Small intestine (tissue), 7 donors: ENCODE data around the gene MARK1. TPM values are rescaled to one million over a fixed set of nuclear protein-coding genes. Genes with fewer than 3 reads are reported as not detected.
"Not testable (repeated sequence)": the region's sequence is repeated elsewhere in the genome, so short reads cannot be mapped to it uniquely, and the experiment has no call there.

Source experiments
- DNase-seq, 2 donors: peaks; one replicate each; pipeline versions ENCODE4 v3.0.0 to v3.0.0-alpha.2; 2013
- FAIRE-seq: peaks from 2 replicates; lab custom pipeline; 2012; peaks lifted over from hg19 to GRCh38; lab: Jason Lieb, UNC
- H3K27ac ChIP-seq, 3 donors: one replicate each; pipeline ENCODE4 v1.5.1; 2013; ENCODE audit warnings: low read length in 2 of 3, mild to moderate bottlenecking in 2 of 3, control low read depth in 1 of 3, inconsistent platforms in 1 of 3, low read depth in 1 of 3, moderate library complexity in 1 of 3
- H3K27me3 ChIP-seq, 3 donors: one replicate each; pipeline ENCODE4 v1.6.1; 2013; ENCODE audit warnings: low read length in 3 of 3, inconsistent platforms in 1 of 3; ENCODE audit not compliant: control insufficient read depth in 3 of 3, insufficient read depth in 3 of 3
- H3K36me3 ChIP-seq, 3 donors: one replicate each; pipeline ENCODE4 v1.6.1; 2013; ENCODE audit warnings: low read length in 3 of 3, inconsistent platforms in 1 of 3, low read depth in 1 of 3, mild to moderate bottlenecking in 1 of 3, moderate library complexity in 1 of 3; ENCODE audit not compliant: control insufficient read depth in 3 of 3, insufficient read depth in 2 of 3
- H3K4me1 ChIP-seq, 3 donors: one replicate each; pipeline ENCODE4 v1.6.1; 2013; ENCODE audit warnings: low read length in 2 of 3, inconsistent platforms in 1 of 3, low read depth in 1 of 3, mild to moderate bottlenecking in 1 of 3, moderate library complexity in 1 of 3; ENCODE audit not compliant: control insufficient read depth in 3 of 3, insufficient read depth in 2 of 3
- H3K4me3 ChIP-seq, 3 donors: one replicate each; pipeline ENCODE4 v1.5.1; 2013; ENCODE audit warnings: low read length in 3 of 3, control low read depth in 1 of 3, inconsistent platforms in 1 of 3, low read depth in 1 of 3, mild to moderate bottlenecking in 1 of 3, moderate library complexity in 1 of 3
- H3K9me3 ChIP-seq, 2 donors: one replicate each; pipeline ENCODE4 v1.6.1; 2013; ENCODE audit warnings: low read depth in 1 of 2, low read length in 1 of 2; ENCODE audit not compliant: control insufficient read depth in 2 of 2, insufficient read depth in 1 of 2
- WGBS, 3 donors: extraction: QIAGEN DNeasy Blood & Tissue Kit; methylation state at CpG; one replicate each; pipeline ENCODE4 v1.1.7; 2013; 5-methylcytosine and 5-hydroxymethylcytosine counted together
- polyA plus RNA-seq, 4 donors: library from polyadenylated mRNA; stranded (reverse) in 3 of 4; unstranded in 1 of 4; fragments of 200-250 nt in 3 of 4; fragments of 120-200 nt in 1 of 4; gene quantifications; one replicate each; pipeline versions ENCODE4 v1.2.1 to v1.2.3, GENCODE V29; 2013
- donor health status: healthy with polysubstance abuse.
- donor health status: control.
- donor health status: control.
- donor health status: Bipolar disorder and iron deficiency.
- donor health status: healthy.

The MARK1 gene
- polyA plus RNA-seq, 4 donors: under 0.01 to 2.1 (median 1.0) TPM

DNA sequence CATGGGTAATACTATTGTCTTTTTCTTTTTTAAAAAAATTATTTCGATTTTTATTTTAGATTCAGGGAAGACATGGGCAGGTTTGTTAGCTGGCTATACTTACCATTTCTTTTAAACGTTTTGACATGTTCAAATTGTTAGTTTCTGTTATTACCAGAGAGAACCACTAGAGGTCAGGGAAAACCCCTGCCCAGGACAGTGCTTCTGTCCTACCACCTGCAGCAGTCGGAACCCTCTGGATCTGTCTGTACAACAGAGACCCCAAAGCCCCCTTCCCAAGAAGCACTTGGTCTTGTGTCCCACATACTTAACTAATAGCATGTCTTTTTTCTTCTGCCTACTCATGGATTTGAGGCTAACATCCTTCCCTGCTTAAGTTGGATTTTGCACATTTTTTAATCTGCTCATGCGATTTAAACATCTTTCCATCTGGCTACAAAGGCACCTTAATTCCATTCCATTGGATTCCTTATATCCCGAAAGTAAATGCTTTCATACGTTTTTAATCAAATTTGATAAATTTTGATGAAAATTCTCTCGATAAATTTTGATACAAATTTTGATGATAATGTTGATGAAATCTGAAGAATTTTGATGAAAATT, 152.2 kb downstream of the MARK1 start:
- H3K36me3 ChIP-seq: no peaks in the 10 kb centered on the region
- no peaks in the 10 kb centered on the region for H3K27me3 ChIP-seq
- WGBS, 3 donors: 20 to 35% (median 27%) methylated on average over 7 of the region's 7 CpGs
- H3K27ac ChIP-seq: no peak overlapping the region
- DNase-seq: peak; percentile 64 to 68
- FAIRE-seq: no peak
- H3K9me3 ChIP-seq: no peaks in the 10 kb centered on the region
- no peak overlapping the region for H3K4me3 ChIP-seq
- H3K4me1 ChIP-seq: peaks cover 0 to 3% (median 3%) of the 10 kb centered on the region in 3 donors

DNA sequence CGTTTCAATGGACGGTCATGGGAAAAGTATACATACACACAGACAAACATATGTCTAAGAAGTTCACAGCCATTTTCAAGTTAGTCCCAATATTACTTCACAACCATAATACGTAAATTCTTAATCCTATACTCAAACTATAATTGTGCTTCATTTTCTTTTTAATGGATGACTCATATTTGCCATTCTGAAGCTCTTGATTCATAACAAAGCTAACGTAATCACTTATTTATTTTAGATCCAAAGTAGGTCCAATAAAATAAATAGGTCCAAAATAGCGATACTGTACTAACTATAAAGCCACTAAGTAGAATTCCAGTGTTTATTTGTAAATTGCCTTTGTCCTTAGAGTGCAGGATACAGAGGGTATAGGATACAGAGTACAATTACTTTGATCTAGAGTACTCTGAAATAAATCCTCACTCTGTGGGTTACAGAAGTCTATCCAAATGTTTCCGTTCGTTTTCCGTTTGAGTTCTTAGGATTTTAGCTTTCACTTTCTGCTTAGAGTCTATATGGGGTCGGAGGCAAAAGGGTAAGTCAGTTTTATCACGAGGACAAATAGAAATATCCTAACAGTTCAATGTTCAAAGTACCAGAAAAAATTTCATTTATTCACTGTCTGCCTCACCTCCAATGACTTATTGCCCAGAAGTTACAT, 153.4 kb downstream of the MARK1 start:
- no peak overlapping the region for H3K4me3 ChIP-seq
- no peaks in the 10 kb centered on the region for H3K27me3 ChIP-seq
- H3K4me1 ChIP-seq: peaks cover 0 to 3% (median 3%) of the 10 kb centered on the region in 3 donors
- H3K27ac ChIP-seq: no peak overlapping the region
- no peaks in the 10 kb centered on the region for H3K9me3 ChIP-seq
- no peaks in the 10 kb centered on the region for H3K36me3 ChIP-seq
- WGBS, 3 donors: 21 to 43% (median 30%) methylated on average over 10 of the region's 10 CpGs
- FAIRE-seq (no peak), DNase-seq (peak; percentile 36 to 67)

DNA sequence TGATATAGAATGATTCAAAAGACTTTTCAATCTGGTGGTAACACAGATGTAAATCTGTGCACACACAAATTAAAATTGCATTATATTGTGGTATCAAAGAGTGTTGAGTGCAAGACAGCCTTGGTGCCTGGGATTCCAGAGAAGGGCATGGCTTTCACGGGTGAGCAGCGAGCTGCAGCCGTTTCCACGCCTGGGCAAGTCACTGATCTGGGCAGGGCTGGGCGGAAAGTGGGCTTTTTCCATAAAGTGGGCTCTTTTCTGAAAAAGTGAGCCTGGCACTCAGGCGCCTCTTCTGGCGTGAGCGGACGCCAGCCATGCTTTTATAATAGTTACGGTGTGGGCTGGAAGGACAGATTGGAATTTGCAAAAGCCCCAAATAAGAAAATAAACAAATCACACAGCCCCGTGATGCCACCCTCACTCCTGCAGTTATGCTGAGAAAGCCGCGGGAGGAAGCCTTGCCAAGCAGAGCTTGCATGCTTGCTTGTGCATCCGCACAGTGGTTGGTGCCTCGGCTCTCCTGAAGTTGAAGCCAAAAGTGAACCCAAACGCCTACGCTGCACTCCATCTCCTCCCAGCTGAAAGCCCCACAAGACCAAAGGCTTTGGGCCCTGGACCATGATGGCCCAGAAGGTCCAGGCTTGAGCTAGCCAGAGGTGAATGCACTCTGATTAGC, 155.1 kb downstream of the MARK1 start:
- DNase-seq (no peak), FAIRE-seq (no peak)
- Histone ChIP-seq H3K36me3 (no peaks in the 10 kb centered on the region), H3K4me3 (no peak overlapping the region), H3K9me3 (no peaks in the 10 kb centered on the region), H3K27ac (no peak overlapping the region), H3K27me3 (no peaks in the 10 kb centered on the region), H3K4me1 (peaks cover 0 to 3% (median 3%) of the 10 kb centered on the region in 3 donors)
- WGBS, 3 donors: 90 to 91% (median 91%) methylated on average over 17 of the region's 17 CpGs

DNA sequence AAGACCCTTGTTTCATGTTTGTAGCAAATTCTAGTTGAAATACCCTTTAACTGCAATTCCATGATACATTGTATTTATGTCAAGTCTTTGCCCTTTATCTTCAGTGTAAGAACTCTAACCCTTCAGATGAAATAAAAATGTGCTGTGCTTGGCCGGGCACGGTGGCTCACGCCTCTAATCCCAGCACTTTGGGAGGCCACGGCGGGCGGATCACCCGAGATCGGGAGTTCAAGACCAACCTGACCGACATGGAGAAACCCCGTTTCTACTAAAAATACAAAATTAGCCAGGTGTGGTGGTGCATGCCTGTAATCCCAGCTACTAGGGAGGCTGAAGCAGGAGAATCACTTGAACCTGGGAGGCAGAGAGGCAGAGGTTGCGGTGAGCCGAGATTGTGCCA, 155.8 kb downstream of the MARK1 start:
- H3K27me3 ChIP-seq, H3K36me3 ChIP-seq, H3K9me3 ChIP-seq, H3K27ac ChIP-seq, FAIRE-seq, H3K4me1 ChIP-seq, DNase-seq, H3K4me3 ChIP-seq: not testable (repeated sequence)
- WGBS, 3 donors: 91 to 96% (median 96%) methylated on average over 12 of the region's 12 CpGs

DNA sequence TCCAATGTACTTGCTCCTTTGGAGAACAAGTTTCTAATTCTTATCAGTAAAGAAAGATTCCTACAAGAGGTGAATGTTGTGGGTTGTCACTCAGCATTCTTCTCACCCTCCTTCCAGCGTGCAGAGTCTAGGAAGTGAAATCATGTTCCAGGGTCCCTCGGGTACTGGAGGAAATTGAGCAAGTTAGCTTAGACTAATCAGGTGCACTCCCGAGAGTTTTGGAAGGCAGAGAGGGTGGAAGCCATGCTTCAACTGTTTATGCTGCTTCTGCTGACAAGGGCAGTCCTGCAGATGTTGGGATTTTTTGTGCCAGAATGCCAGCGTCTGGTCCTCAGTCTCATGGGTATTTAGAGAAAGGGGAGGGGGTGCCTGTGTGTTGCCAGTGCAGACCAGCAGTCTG, 157.0 kb downstream of the MARK1 start:
- no peaks in the 10 kb centered on the region for H3K36me3 ChIP-seq
- peaks cover 0 to 3% (median 3%) of the 10 kb centered on the region in 3 donors for H3K4me1 ChIP-seq
- H3K4me3 ChIP-seq: no peak overlapping the region
- no peak for FAIRE-seq
- H3K27ac ChIP-seq: no peak overlapping the region
- WGBS, 3 donors: 52 to 69% (median 56%) methylated on average over 4 of the region's 4 CpGs
- no peak for DNase-seq
- H3K27me3 ChIP-seq: no peaks in the 10 kb centered on the region
- no peaks in the 10 kb centered on the region for H3K9me3 ChIP-seq

DNA sequence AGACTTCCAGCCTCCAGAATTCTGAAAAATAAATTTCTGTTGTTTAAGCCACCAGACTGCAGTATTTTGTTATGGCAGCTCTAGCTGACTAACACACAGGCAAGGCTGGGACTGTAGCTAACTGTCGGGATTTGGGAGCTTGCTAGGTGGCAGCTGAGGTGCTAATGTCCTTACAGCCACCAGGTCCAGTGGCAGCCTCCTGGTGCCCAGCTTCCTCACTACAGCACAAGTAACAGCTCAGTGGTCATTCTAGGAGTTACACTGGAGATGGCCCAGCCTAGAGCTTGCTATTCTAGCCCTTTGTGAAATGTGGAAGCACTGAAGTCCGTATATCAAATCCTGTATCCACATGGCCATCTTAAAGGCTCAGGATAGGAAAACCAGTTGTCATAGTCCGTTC, 157.9 kb downstream of the MARK1 start:
- H3K4me3 ChIP-seq: no peak overlapping the region
- H3K27me3 ChIP-seq: no peaks in the 10 kb centered on the region
- DNase-seq: no peak
- FAIRE-seq: no peak
- no peaks in the 10 kb centered on the region for H3K9me3 ChIP-seq
- no peak overlapping the region for H3K27ac ChIP-seq
- peaks cover 0 to 2% (median 0%) of the 10 kb centered on the region in 3 donors for H3K4me1 ChIP-seq
- H3K36me3 ChIP-seq: no peaks in the 10 kb centered on the region
- WGBS, 3 donors: 88 to 93% (median 91%) methylated on average over 3 of the region's 3 CpGs

DNA sequence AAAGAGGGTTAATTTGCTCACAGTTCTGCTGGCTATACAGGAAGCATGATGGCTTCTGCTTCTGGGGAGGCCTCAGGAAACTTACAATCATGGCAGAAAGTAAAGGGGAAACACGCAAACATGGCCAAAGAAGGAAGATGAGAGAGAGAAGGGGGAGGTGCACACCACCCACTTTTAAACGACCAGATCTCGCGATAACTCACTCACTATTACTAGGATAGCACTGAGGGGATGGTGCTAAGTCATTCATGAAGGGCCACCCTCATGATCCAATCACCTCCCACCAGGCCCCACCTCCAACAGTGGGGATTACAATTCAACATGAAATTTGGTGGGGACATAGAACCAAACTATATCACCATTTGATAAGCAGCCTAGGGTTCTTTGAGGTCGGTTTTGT, 159.9 kb downstream of the MARK1 start:
- H3K9me3 ChIP-seq: no peaks in the 10 kb centered on the region
- DNase-seq (no peak), FAIRE-seq (no peak)
- no peak overlapping the region for H3K27ac ChIP-seq
- H3K4me3 ChIP-seq: no peak overlapping the region
- H3K36me3 ChIP-seq: peaks cover 0 to 5% (median 2%) of the 10 kb centered on the region in 3 donors
- peaks cover 0 to 2% (median 0%) of the 10 kb centered on the region in 3 donors for H3K4me1 ChIP-seq
- WGBS, 3 donors: 81 to 85% (median 83%) methylated on average over 5 of the region's 5 CpGs
- H3K27me3 ChIP-seq: no peaks in the 10 kb centered on the region

DNA sequence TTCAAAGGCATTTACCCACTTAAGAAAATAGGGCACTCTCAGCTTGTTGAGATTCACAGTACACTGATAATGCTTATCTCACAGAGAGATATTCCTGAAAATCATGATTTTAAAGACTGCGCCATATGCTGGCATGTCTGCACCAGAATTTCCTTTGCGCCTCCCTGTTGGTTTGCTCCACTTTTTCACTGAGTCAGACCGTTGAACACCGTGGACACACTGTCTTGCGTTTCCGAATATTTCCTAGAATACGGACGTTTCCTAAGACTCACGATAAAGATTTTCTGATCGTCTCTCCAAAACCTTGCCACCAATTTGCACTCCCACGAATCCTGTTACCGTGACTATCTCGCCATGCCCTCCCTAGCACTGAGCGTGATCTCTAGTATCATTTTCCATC, 161.7 kb downstream of the MARK1 start:
- Histone ChIP-seq H3K9me3 (no peaks in the 10 kb centered on the region), H3K4me3 (peak overlapping the region in 2 of 3 donors; percentile 6 to 17), H3K4me1 (peaks cover 0 to 2% (median 0%) of the 10 kb centered on the region in 3 donors), H3K27ac (no peak overlapping the region), H3K27me3 (no peaks in the 10 kb centered on the region), H3K36me3 (peaks cover 0 to 7% (median 2%) of the 10 kb centered on the region in 3 donors)
- FAIRE-seq (no peak), DNase-seq (no peak)
- WGBS, 3 donors: 25 to 30% (median 28%) methylated on average over 14 of the region's 14 CpGs
